ENCODE measurements around the gene IFNLR1. TPM values are rescaled to one million over a fixed set of nuclear protein-coding genes. Genes with fewer than 3 reads are reported as not detected.

Gene IFNLR1
- total and polyA plus RNA-seq, 5 donors: 3.3 to 6.2 (median 5.7) TPM

DNA sequence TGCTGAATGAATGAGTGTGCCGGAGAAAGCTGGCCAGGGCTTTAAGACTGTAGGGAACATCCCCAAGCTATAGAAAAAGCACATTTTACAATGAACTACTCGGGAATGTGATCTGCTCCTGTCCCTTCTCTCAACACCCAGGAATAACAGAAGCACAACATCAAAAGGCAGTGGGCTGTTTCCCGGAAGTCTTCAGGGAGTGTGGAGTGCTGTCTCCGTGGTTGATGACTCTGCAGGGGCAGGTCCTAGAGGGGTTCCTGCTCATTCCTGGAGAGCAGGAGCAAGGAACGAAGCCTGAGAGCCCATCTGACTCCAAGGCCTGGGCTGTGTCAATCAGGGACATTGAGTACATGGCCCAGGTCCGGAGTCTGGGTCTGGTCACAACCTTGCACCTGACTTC is 39.3 kb downstream of the IFNLR1 start:
- ATAC-seq (no peak), DNase-seq (no peak)
- H3K9me3 ChIP-seq (ENCODE audit: control insufficient read depth, low read length): no peaks in the 10 kb centered on the region
- H3K4me1 ChIP-seq (ENCODE audit: control insufficient read depth, insufficient read depth, low read length): no peaks in the 10 kb centered on the region
- H3K27ac ChIP-seq (ENCODE audit: low read length): no peak overlapping the region
- H3K27me3 ChIP-seq (ENCODE audit: control insufficient read depth, insufficient read depth): no peaks in the 10 kb centered on the region
- intact Hi-C loops (cut with DNase I): no loop called here
- H3K4me3 ChIP-seq (ENCODE audit: low read length): no peak overlapping the region
- WGBS: 65% methylated on average over 6 of the region's 6 CpGs

DNA sequence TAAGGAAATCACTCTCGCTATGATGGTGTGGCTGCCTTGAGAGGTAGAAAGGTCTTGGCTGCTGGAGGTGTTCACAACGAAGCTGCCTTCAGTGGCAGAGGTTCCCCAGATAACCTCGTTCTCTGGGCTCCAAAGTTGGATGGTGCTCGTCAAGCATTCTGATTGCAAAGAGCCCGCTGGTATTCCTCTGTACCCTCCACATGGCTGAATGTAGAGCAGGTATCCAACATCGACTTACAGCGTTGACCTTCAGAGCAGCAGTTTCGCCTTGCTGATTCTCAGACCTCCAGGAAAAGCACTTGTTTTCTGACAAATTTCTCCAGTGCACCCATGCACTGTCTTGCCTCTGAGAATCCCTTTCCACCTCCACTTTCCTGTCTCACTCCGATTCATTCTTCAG is 39.9 kb downstream of the IFNLR1 start:
- DNase-seq (no peak), ATAC-seq (no peak)
- no peaks in the 10 kb centered on the region for H3K9me3 ChIP-seq (ENCODE audit: control insufficient read depth, low read length)
- H3K4me3 ChIP-seq (ENCODE audit: low read length): no peak overlapping the region
- no peaks in the 10 kb centered on the region for H3K27me3 ChIP-seq (ENCODE audit: control insufficient read depth, insufficient read depth)
- intact Hi-C loops (cut with DNase I): no loop called here
- H3K4me1 ChIP-seq (ENCODE audit: control insufficient read depth, insufficient read depth, low read length): no peaks in the 10 kb centered on the region
- H3K27ac ChIP-seq (ENCODE audit: low read length): no peak overlapping the region
- WGBS: 85% methylated on average over 9 of the region's 9 CpGs

DNA sequence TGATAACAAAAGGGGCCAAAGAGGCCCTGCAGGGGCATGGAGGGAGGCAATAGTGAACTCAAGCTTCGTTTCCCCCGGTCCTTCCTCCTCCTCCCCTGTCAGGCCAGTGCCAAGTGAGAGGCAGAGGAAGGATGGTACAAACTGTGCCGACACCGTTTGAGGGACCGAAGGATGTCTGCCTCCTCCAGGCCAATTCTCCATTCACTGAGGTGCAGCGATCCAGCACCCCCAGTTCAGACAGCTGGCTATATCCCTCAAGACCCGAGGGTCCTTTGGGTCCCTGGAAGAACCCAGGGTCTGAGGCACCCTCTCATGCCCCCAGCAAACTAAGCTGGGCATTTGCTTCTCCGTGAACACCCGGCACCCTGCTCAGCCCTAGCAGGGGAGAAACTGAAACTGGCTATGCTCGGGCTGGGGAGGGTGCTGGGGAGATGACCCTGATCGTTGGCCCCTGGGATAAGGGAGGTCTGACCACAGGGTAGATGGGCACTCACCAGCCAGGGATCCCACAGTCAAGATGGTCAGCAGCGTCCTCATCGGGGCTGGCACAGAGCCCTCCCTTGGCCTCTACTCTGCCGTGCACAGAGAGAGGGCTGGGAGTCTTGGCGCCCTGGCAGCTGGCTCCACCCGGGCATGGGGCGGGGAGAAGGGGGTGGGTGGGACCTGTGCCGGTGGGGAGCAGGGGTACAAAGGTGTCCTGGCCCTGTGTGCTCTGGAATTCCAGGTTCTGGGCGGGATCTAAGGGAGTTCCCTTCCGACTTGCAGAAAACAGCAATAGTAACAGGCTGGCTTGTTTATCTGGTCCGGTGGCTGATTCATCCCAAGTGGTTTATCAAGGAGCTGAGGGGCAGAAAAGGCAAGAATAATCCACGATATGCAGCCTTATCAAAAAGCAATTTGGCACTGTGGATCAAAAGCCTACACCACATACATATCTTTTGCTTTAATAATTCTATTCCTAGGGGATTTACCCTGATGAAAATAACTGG is 44.2 kb downstream of the IFNLR1 start, which contains the start of gene IL22RA1:
TSS of gene IL22RA1 (minus strand) at position 595 of the 989 bp plus-strand sequence. CDS start at position 537, 58 bp downstream.
- Histone ChIP-seq H3K9me3 (ENCODE audit: control insufficient read depth, low read length) (no peaks in the 10 kb centered on the region), H3K4me1 (ENCODE audit: control insufficient read depth, insufficient read depth, low read length) (no peaks in the 10 kb centered on the region), H3K27ac (ENCODE audit: low read length) (no peak within 1 kb of the TSS), H3K4me3 (ENCODE audit: low read length) (peak within 1 kb of the TSS; percentile 27), H3K27me3 (ENCODE audit: control insufficient read depth, insufficient read depth) (no peaks in the 10 kb centered on the region)
- WGBS: 39% methylated on average over 22 of the region's 22 CpGs
- peak; percentile 37 to 75 (median 70) for DNase-seq
- intact Hi-C loops (cut with DNase I): no loop called here
- peak; percentile 71 to 75 for ATAC-seq

GRCh38 chr1:24141311-24141997 is 45.6 kb downstream of the IFNLR1 start:
- DNase-seq: no peak
- Histone ChIP-seq H3K27ac (ENCODE audit: low read length) (no peak overlapping the region), H3K27me3 (ENCODE audit: control insufficient read depth, insufficient read depth) (no peaks in the 10 kb centered on the region), H3K9me3 (ENCODE audit: control insufficient read depth, low read length) (no peaks in the 10 kb centered on the region), H3K4me3 (ENCODE audit: low read length) (no peak overlapping the region), H3K4me1 (ENCODE audit: control insufficient read depth, insufficient read depth, low read length) (no peaks in the 10 kb centered on the region)
- WGBS: 86% methylated on average over 10 of the region's 10 CpGs
- intact Hi-C loops (cut with DNase I): no loop called here
- no peak for ATAC-seq

GRCh38 chr1:24140741-24141181 is 46.3 kb downstream of the IFNLR1 start:
- H3K27me3 ChIP-seq (ENCODE audit: control insufficient read depth, insufficient read depth): no peaks in the 10 kb centered on the region
- no peak for ATAC-seq
- intact Hi-C loops (cut with DNase I): no loop called here
- no peaks in the 10 kb centered on the region for H3K4me1 ChIP-seq (ENCODE audit: control insufficient read depth, insufficient read depth, low read length)
- no peaks in the 10 kb centered on the region for H3K9me3 ChIP-seq (ENCODE audit: control insufficient read depth, low read length)
- no peak overlapping the region for H3K4me3 ChIP-seq (ENCODE audit: low read length)
- DNase-seq: no peak
- no peak overlapping the region for H3K27ac ChIP-seq (ENCODE audit: low read length)
- WGBS: 89% methylated on average over 17 of the region's 17 CpGs

DNA sequence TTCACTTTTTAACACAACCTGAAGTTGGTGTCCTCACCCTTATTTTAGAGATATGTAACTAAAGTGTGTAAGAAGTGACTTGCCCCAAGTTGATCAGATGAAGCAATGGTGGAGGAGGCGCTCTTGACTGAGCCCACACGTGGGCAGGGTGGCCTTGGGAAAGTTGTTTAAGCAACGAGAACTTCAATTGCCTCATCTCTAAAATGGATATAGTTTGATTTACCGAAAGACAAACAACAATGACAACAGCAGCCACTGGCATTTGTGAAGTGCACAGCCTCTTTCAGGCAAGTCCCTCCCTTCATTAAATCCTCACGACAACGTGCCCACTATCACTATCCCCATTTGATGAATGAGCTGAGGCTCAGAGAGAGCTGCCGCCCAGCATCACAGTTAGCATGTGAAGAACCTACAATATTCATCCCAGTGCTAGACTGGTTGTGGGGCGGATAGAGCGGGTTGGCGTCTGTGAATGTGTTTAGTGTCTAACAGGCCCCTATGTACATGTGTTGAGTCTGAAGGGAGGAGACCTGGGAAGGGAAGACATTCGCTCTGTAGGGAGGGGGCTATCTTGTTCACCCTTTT is 47.2 kb downstream of the IFNLR1 start:
- WGBS: 86% methylated on average over 11 of the region's 11 CpGs
- Histone ChIP-seq H3K4me3 (ENCODE audit: low read length) (no peak overlapping the region), H3K27ac (ENCODE audit: low read length) (no peak overlapping the region), H3K4me1 (ENCODE audit: control insufficient read depth, insufficient read depth, low read length) (no peaks in the 10 kb centered on the region), H3K9me3 (ENCODE audit: control insufficient read depth, low read length) (no peaks in the 10 kb centered on the region), H3K27me3 (ENCODE audit: control insufficient read depth, insufficient read depth) (no peaks in the 10 kb centered on the region)
- ATAC-seq: no peak
- DNase-seq: no peak
- intact Hi-C loops (cut with DNase I): no loop called here

DNA sequence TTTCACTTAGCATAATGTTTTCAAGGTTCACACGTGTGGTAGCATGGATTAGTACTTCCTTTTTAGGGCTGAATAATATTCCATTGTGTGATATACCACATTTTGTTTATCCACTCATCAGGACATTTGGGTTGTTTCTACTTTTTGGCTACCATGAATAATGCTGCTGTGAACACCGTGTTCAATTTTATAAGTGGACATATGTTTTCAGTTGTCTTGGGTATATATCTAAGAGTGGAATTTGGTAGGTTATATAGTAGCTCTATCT is 47.9 kb downstream of the IFNLR1 start:
- H3K27me3 ChIP-seq (ENCODE audit: control insufficient read depth, insufficient read depth): no peaks in the 10 kb centered on the region
- DNase-seq (no peak), ATAC-seq (no peak)
- H3K27ac ChIP-seq (ENCODE audit: low read length): no peak overlapping the region
- no peaks in the 10 kb centered on the region for H3K4me1 ChIP-seq (ENCODE audit: control insufficient read depth, insufficient read depth, low read length)
- H3K9me3 ChIP-seq (ENCODE audit: control insufficient read depth, low read length): no peaks in the 10 kb centered on the region
- intact Hi-C loops (cut with DNase I): no loop called here
- WGBS: 77% methylated on average over 2 of the region's 2 CpGs
- no peak overlapping the region for H3K4me3 ChIP-seq (ENCODE audit: low read length)

GRCh38 chr1:24138476-24139221 is 48.4 kb downstream of the IFNLR1 start:
- Histone ChIP-seq H3K4me1 (ENCODE audit: control insufficient read depth, insufficient read depth, low read length) (no peaks in the 10 kb centered on the region), H3K27ac (ENCODE audit: low read length) (no peak overlapping the region), H3K9me3 (ENCODE audit: control insufficient read depth, low read length) (no peaks in the 10 kb centered on the region), H3K4me3 (ENCODE audit: low read length) (no peak overlapping the region), H3K27me3 (ENCODE audit: control insufficient read depth, insufficient read depth) (no peaks in the 10 kb centered on the region)
- intact Hi-C loops (cut with DNase I): no loop called here
- no peak for DNase-seq
- ATAC-seq: no peak
- WGBS: 65% methylated on average over 13 of the region's 13 CpGs

GRCh38 chr1:24136956-24137539 is 50.0 kb downstream of the IFNLR1 start:
- WGBS: 85% methylated on average over 15 of the region's 15 CpGs
- ATAC-seq: no peak
- DNase-seq: no peak
- Histone ChIP-seq H3K27ac (ENCODE audit: low read length) (no peak overlapping the region), H3K9me3 (ENCODE audit: control insufficient read depth, low read length) (no peaks in the 10 kb centered on the region), H3K4me3 (ENCODE audit: low read length) (no peak overlapping the region), H3K27me3 (ENCODE audit: control insufficient read depth, insufficient read depth) (no peaks in the 10 kb centered on the region), H3K4me1 (ENCODE audit: control insufficient read depth, insufficient read depth, low read length) (no peaks in the 10 kb centered on the region)
- intact Hi-C loops (cut with DNase I): no loop called here

- ATAC-seq (no peak), DNase-seq (no peak)
- intact Hi-C loops (cut with DNase I): no loop called here
- Histone ChIP-seq H3K27me3 (ENCODE audit: control insufficient read depth, insufficient read depth) (no peaks in the 10 kb centered on the region), H3K9me3 (ENCODE audit: control insufficient read depth, low read length) (peaks cover 1% of the 10 kb centered on the region), H3K4me3 (ENCODE audit: low read length) (no peak overlapping the region), H3K27ac (ENCODE audit: low read length) (no peak overlapping the region), H3K4me1 (ENCODE audit: control insufficient read depth, insufficient read depth, low read length) (no peaks in the 10 kb centered on the region)
- WGBS: 92% methylated on average over 3 of the region's 3 CpGs
Measured at GRCh38 chr1:24134376-24134775, 52.7 kb downstream of the IFNLR1 start.
